Skin of body (tissue), 2 donors: Measurements from ENCODE around the gene NT5M. TPM values are rescaled to one million over a fixed set of nuclear protein-coding genes. Genes with fewer than 3 reads are reported as not detected.
"Not testable (repeated sequence)": the region's sequence is repeated elsewhere in the genome, so short reads cannot be mapped to it uniquely, and the experiment has no call there.

Experiments
- DNase-seq: peaks from one replicate; lab custom pipeline; 2025; lab: John Stamatoyannopoulos, UW
- total RNA-seq: library from RNA; depleted of rRNA; stranded (reverse); fragments of >200 nt; gene quantifications from one replicate; pipeline ENCODE4 v1.2.3, GENCODE V29; 2014

Gene NT5M
- 0.99 TPM for total RNA-seq

DNA sequence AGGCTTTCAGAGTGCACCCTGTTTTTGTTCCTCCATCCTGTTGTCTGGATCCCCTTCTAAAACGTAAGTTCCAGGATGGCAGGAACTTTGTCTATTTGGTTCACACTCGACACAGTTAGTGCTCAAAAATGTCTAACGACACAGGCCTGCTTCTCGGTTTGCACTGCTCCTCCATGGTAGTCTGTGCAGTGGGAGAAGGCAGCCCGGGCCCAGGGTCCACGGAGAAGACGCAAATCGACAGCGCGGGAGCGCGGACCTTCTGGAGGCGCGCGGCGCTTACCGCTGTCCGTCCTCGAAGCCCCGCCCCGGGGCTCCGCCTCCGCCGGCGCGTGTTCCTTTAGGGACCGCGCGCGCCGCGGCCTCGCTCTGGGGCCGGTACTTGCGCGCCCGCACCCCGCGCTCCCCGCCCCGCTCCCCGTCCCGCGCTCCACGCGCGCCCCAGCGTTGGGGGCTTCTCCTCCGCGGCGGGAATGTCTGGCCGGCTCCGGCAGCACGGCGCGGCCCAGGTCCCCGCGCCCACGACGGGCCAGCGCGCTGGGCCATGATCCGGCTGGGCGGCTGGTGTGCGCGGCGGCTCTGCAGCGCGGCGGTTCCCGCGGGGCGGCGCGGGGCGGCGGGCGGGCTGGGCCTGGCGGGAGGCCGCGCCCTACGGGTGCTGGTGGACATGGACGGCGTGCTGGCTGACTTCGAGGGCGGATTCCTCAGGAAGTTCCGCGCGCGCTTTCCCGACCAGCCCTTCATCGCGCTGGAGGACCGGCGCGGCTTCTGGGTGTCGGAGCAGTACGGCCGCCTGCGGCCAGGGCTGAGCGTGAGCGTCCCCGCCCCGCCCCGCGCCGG, at the start of gene NT5M:
NT5M (plus strand) TSS at position 364 of the 837 bp plus-strand sequence; CDS start at position 542, 178 bp downstream.
- DNase-seq, result peak; percentile 59

DNA sequence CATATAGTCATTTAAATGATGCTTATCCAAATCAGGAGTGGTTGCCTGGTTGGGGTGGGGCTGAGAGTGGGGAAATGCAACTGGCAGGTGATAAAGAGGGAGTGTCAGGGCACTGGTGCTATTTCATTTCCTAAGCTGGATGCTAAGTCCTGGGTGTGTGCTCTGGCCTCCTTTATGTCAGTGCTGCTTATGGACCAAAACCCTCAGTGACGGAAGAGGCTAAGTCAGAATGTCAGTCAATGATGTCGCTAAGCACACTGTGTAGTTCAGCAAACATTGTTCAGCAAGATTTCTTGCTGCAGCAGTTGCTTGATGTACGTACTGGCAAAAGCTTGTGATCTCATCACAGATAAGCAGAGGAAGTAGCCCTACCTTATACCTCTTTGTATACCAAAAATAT, 49.8 kb upstream of the NT5M start:
- DNase-seq, result no peak

DNA sequence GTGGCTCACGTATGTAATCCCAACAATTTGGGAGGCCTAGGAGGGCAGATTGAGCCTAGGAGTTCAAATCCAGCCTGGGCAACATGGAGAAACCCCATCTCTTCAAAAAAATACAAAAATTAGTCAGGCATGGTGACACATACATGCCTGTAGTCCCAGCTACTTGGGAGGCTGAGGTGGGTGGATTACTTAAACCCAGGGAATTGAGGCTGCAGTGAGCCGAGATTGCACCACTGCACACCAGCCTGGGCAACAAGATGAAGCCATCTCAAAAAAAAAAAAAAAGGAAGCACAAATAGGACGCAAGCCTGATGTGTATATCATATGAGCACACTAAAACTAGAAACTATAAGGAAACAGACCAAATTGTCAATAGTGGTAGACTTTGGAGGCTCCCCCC, 49.1 kb upstream of the NT5M start:
- no peak for DNase-seq

DNA sequence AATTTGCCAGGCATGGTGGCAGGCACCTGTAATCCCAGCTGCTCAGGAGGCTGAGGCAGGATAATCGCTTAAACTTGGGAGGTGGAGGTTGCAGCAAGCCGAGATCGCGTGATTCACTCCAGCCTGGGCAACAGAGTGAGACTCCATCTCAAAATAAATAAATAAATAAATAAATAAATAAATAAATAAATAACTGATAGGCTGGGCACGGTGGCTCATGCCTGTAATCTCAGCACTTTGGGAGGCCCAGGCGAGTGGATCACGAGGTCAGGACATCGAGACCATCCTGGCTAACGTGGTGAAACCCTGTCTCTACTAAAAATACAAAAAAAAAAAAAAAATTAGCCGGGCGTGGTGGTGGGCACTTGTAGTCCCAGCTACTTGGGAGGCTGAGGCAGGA, 47.5 kb upstream of the NT5M start:
- not testable (repeated sequence) for DNase-seq

DNA sequence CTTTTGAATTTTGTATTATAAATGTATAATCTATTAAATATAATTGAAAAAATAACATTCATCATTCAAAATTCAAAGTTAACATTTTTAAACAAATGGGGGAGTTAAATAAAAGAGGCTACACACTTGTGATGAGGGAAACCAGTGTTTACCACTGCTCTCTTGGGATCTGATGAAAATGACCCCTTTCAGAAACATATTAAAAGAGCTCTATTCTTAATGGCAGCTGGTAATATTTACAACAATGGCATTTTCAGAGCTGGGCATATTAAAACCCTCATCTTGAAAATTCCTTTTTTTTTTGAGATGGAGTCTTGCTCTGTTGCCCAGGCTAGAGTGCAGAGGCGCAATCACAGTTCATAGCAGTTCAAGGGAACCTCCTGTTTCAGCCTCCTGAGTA, 46.9 kb upstream of the NT5M start:
- DNase-seq, result no peak

DNA sequence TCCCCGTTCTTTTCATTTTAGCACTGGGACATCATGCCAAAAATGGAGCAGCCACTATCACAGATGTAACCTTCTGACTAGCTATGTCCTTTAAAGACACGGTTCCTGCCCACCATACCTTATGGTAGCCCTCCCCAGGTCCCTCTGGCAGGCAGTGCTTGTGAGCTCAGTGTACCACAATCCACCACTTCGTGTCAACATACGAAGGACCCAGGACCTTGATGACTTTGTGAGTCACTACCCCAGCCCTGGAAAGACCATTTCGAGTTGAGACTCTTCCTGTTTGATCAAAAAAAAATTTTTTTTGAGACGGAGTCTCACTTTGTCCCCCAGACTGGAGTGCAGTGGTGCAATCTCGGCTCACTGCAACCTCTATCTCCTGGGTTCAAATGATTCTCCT, 45.2 kb upstream of the NT5M start:
- DNase-seq, result no peak

DNA sequence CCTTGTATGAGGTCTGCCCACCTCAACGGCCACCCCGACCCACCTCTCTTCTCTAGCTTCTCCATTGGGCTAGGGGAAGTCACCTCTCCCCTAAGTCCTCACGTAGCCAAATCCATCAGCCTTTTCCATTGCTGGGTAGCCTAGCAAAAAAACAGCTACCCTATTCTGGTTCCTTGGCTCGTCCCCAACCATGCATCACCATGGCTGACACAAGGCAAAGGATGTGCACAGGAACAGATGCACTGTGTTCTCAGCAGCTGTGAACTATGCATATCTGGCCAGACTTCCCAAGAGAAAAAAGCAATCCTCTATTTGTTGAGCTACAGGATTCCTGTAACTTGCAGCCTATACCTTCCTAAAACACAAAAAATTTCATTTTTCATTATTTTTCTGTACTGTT, 44.2 kb upstream of the NT5M start:
- no peak for DNase-seq

DNA sequence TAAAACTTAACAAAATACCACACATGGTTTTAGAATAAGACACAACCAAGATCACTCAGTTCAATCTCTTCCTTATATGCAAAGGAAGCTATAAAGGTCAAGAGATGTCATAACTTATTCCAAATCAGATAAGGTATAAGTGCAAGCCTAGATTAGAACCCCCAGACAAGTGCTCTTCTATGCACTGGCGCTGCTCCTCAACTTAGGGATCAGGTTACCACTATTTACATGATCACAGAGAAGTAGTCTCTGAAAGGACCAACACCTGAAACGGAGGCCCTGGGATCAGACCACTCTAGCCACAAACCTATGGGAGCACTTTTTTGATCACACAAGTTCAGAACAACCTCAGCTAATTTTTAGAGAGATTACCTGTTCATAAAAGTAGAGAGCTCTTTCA, 38.7 kb upstream of the NT5M start:
- DNase-seq, result no peak

DNA sequence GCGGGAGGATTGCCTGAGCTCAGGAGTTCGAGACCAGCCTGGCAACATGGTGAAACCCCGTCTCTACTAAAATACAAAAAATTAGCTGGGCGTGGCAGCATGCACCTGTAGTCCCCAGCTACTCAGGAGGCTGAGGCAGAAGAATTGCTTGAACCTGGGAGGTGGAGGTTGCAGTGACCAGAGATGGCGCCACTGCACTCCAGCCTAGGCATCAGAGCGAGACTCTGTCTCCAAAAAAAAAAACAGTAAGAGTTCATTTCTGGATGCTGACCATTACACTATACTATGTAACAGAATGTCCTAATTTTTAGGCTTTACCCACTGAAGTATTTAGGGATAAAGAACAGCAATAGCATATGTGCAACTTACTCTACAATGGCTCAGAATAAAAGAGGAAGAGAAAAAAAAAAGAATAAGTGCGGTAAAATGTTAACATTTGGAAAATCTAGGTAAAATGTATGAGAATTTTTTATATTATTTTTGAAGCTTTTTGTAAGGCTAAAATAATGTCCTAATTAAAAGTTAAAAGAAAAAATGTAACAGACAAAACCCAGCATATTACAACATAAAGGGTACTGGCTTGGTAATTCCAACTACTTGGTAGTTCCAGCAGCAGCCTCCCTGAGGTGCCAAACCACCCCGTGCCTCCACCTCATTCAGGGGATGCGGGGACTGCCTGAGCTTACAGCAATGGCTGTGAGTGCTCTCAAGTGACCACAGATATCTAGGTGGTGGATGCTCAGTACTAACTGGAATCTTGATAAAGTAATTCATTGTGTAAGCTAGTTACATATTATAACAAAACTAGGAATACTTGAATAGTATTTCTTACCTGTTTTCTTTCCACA, 33.0 kb upstream of the NT5M start:
- DNase-seq, result no peak

DNA sequence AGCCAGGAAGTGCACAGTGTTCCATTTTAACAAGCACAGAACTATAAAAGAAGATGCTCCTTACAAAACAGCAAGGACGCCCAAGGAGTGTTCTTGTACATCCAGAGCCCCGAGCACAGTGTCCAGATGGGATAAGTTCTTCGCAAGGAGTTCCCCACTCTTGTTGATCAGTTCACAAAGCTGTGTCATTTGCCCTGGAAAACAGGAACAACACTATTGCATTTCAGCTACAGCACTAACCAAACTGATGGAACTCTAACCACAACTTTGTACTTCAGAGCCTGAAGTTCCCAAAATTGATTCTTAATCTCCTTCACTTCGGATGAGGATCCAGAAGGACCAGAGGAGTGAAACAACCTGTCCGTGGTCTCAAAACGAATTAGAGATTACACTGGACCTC, 27.2 kb upstream of the NT5M start:
- DNase-seq, result no peak

DNA sequence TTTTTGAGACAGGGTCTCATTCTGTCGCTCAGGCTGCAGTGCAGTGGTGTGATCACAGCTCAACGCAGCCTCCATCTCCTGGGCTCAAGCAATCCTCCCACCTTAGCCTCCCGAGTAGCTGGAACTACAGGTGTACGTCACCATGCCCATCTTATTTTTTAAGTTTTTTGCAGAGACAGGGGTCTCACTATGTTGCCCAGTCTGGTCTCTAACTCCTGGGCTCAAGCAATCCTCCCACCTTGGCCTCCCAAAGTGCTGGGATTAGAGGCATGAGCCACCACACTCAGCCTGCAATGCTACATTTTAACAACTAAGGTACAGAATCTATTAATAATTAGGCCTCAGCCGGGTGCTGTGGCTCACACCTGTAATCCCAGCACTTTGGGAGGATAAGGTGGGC, 25.7 kb upstream of the NT5M start:
- DNase-seq, result not testable (repeated sequence)

DNA sequence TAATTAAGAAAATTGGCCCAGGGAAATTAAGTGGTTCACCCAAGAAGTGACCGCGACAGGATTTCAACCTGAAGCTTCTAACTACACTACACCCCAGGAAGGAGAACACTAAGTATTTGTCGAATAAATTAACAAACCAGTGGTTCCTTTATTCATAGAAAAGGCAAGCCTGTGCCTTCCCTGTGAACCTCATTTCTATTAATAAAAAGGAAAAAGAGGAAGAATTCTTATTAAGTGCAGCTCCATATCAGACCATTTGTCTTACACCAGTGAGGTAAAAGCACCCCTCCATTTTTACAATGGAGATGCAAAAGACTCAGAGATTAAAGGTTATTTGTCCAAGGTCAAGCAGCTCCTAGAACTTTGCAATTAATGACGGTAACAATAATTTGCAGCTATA, 23.9 kb upstream of the NT5M start:
- DNase-seq, result no peak

DNA sequence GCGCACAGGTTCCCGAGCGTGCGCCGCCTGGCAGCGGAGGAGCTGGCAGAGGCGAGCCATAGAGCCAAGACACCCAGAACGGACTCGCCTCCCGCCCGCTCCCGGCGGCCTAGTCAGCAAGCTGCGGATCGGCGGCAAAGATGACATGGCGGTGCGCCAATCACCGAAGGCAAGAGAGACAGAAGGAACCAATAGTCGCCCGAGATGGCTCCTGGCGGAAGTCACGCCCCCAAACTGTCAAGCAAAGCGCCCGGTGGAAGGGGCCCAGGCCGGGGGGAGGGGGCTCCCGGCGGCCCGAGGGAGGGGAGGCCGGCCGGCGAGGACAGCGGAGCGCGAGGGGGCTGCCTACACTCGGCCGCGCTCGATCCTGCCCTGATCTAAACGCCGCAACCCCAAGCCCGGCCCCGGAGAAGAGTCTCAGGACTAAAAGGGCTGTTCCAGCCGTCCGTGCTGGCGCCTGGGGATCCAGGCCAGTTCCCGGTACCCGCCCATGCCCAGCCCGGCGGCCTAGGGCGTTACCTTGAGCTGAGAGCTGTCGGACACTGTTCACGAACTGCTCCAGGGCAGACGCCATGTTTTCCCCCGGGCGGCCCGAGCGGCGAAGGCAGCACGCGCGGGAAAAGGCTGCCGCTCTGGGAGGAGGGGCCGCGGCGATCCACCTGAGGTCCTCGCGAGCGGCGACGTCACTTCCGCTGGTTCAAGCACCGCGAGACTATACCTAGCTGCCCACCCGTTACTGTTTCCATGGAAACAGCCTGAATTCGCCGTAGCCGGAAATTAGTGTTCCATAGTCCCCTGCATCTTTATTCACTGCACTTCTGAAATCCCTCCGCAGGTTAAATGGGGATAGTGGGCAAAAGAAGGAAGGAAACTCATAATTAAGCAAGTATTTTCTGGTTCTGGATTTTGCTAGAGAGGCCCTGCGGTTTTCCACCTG, 22.3 kb upstream of the NT5M start, which contains the start of gene COPS3:
COPS3 (minus strand) TSS at position 634 of the 937 bp plus-strand sequence; CDS start at position 574, 60 bp downstream.
- DNase-seq, result peak; percentile 96

DNA sequence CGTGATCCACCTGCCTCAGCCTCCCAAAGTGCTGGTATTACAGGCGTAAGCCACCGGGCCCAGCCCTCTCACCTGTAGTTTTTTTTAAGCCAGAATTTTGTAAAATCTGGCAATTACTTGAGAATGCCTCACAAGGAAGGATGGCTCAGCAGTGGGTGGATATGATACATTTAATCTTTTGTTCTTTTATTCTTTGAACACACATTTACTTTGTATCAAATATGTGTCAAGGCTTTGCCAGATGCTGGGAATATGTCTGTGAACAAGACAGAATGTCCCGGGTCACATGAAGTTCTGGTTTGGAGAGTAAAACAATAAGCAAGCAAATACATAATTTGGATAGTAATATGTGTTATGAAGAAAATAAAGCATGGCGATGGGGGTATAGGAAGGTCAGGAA, 17.2 kb upstream of the NT5M start:
- DNase-seq, result no peak

DNA sequence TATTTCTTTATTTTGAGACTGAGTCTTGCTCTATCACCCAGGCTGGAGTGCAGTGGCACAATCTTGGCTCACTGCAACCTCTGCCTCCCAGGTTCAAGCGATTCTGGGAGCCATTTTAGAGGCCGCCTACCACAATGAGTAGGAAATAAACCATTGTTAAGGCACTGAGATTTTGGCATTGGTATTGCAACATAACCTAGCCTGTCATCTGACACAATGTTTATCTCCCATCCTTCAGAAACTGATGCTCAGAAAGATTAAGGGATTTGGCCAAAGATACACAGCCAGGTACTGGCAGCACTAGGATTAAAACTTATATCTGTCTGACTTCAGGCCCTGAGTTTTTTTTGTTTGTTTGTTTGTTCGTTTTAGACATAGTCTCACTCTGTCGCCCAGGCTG, 14.1 kb upstream of the NT5M start:
- DNase-seq, result no peak

DNA sequence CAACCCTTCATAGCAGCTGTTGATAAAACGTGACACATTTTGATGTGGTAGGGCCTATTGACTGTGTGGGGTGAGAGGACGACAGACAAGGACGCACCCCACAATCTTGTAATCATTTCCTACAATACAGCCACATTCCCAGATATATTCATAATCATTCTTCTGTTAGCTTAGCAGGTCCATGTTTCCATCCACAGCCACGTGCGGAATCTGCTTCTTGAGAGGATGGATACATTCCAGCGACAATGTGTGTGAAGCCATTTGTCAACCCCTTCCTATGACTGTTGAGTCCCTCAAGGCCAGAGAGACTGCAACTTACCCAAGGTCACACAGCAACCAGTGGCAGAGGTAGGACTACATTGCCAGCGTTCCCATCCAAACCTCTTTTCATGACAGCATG, 13.5 kb upstream of the NT5M start:
- DNase-seq, result no peak

DNA sequence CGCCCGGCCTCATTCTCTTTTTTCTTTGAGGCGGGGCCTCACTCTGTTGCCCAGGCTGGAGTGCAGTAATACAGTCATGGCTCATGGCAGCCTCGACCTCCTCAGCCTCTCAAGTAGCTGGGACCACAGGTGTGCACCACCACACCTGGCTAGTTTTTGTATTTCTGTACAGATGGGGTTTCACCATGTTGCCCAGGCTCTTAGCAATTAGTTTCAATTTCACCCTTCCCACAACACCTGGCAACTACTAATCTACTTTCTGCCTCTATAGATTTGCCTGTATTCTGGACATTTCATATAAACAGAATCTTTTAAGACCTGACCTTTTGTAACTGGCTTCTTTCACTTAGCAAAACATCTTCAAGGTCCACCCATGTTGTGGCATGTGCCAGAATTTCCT, 8.0 kb upstream of the NT5M start:
- DNase-seq, result no peak

DNA sequence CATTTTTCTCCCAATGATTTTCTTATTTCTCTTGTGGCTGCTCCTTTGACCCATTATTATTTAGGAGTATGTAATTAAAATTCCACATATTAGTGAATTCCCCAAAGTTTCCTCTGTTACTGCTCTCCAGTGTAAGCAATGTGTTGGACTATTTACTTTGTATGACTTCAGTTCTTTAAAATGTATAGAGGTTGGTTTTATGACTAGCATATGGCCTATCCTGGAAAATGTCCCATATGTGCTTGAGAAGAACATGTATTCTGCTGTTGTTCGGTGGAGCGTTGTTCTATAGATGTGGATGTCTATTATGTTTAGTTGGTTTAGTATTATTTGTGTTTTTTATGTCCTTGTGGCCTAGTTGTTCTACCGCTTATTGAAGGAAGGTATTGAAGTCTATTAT, 6.0 kb upstream of the NT5M start:
- peak; percentile 90 for DNase-seq

DNA sequence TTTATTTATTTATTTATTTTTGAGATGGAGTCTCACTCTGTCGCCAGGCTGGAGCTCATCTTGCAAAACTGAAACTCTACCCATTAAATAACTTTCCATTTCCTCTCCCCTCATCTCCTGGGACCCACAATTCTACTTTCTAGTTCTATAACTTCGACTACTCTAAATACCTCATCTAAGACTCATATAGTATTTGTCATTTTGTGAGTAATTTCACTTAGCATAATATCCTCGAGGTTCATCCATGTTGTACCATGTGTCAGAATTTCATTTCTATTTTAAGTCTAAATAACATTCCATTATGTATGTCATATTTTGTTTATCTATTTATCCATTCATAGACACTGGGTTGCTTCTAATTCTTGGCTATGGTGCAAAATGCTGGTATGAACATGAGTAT, 5.1 kb upstream of the NT5M start:
- DNase-seq, result peak; percentile 55

DNA sequence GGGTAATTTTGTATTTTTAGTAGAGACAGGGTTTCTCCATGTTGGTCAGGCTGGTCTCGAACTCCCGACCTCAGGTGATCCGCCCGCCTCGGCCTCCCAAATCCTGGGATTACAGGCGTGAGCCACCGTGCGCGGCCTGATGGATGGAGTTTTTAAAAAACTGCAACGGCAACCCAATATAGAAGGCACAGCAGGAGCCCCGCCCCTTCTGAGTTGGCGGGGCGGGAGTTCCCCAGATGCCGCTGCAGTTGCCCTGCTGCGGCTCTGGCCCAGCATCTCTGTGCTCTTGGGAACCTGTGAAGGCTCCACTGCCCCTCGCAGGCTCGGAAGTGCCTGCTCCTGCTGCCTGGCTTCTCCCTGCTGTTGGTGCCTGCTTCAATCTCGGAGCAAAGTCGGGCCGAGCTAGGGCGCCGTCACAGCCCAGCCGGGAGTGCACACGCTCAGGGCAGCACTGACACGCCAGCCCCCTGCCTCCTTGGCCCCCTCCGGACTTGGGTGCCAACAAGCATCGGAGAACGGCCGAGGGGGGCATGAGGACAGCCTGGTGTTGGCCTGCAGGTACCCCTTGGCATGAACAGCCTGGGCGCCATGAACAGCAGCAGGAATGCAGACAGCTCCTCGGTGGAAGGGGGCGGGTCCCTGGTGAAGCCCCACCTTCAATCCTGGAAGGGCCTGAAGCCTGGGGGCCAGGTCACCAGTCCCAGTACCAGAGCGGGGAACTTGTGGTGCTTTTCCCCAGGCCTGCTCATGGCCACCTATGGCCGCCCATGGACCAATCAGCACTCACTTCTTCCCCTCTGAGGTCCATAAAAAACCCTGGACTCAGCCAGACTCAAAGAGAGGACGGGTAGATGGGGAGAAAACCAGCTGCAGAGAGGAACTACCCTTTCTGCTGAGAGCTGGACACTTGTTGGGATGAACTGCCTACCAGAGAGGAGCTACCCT, 2.3 kb upstream of the NT5M start:
- DNase-seq, result no peak
